Occipital lobe (tissue), 2 donors: ENCODE results near the gene KAZALD1. TPM values are rescaled to one million over a fixed set of nuclear protein-coding genes. Genes with fewer than 3 reads are reported as not detected.

ENCODE experiments used
- DNase-seq: peaks from one replicate; lab custom pipeline; 2025; lab: John Stamatoyannopoulos, UW
- total RNA-seq: library from RNA; depleted of rRNA; stranded (reverse); fragments of >200 nt; gene quantifications from one replicate; pipeline ENCODE4 v1.2.3, GENCODE V29; 2014

Gene KAZALD1
- total RNA-seq, 1 donor from 2014 or later, result 1.4 TPM

GRCh38 chr10:101094121-101094879, 32.5 kb downstream of the KAZALD1 start:
- DNase-seq, result no peak

DNA sequence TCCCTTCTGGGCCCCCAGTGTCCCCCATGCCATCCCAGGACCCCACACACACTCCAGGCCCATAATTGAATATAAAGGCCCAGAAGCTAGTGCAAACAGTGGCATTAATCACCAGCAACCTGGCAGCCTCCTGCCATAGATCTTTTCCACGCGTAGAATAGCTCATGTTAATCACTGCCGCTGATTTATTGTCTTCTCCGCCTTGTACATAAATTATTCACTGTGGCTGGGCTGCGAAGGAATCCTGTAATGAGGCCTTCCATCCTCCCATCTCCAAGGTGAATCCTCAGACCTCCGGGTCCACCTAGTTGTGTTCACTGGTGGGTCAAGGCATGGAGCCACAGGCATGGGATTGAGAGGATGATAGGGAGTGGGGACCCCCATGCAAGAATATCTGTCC, 33.2 kb downstream of the KAZALD1 start:
- no peak for DNase-seq

DNA sequence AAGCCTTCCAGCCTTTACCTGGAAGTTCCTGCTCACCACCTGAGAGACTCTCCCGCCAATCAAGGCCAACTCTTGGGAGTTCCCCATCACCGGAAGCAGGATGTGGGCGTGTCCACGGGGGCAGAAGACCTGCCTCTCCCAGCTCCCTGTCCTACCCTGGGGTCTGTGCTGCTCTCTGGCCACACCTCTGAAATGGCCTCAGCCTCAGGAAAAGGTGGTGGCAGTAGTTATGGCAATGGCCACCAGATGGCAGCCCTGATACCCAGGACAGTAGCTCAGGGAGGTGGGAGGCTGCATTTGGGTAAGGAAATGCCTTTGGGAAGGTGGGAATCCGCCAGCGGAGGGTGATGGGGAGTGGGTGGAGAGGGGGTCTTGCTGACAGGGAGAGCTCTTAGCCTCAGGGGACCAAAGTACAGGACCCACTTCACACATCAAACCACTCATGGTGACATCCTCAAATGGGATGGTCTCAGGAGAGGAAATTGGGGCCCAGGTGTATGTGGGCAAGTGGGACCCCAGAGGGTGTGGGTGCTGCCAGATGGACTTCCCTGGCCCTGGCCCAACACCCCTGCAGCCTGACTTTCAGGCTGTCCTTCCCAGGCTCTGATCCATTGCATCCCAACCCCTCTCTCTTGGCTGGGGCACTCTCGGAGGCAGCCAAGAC, 33.9 kb downstream of the KAZALD1 start:
- peak; percentile 6 for DNase-seq

- DNase-seq, result no peak
Observed at GRCh38 chr10:101096378-101096777, 34.6 kb downstream of the KAZALD1 start.

- DNase-seq, result no peak
Observed at GRCh38 chr10:101097881-101098280, 36.1 kb downstream of the KAZALD1 start.

DNA sequence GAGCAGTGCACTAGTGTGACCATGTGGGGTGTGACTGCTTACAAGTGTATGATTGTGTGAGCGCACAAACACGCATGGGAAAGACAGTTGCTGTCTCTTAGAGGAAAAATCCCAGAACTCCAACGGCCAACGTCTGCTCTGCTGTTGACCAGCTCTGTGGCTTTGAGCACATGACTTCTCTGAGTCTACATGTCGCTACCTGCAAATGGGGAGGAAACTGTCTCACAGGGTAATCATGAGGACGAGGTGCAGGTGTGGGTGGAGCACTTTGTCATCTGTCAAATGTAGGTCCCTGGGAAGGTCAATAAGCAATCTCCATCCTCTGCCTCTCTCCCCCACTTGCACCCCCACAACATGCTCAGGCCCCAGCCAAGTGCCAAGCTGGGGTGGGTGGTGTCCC, 38.1 kb downstream of the KAZALD1 start:
- DNase-seq, result no peak

- DNase-seq, result no peak
Observed at GRCh38 chr10:101101372-101101881, 39.6 kb downstream of the KAZALD1 start.

DNA sequence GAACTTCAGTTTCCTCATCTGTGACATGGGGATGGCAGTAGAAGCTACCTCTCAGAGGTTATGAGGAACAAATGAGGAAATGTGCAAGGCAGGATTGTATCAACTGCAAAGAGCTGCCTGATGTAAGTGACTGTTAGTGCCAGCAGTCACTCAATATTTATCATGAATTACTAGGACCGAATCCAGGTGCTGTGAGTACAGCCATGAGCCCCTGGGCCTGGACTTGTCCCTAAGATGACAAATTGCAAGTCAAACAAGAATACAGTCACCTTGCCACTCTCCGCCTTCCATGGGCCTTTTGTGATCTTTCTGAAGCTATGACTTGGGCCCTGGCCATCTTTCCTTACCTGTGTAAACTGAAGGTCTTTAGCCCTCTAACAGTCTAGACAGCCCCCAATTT, 41.6 kb downstream of the KAZALD1 start:
- no peak for DNase-seq

- DNase-seq, result no peak
Observed at GRCh38 chr10:101106351-101106750, 44.6 kb downstream of the KAZALD1 start.

GRCh38 chr10:101107771-101108170, 46.0 kb downstream of the KAZALD1 start:
- no peak for DNase-seq

- no peak for DNase-seq
Observed at GRCh38 chr10:101110856-101111523, 49.2 kb downstream of the KAZALD1 start.

DNA sequence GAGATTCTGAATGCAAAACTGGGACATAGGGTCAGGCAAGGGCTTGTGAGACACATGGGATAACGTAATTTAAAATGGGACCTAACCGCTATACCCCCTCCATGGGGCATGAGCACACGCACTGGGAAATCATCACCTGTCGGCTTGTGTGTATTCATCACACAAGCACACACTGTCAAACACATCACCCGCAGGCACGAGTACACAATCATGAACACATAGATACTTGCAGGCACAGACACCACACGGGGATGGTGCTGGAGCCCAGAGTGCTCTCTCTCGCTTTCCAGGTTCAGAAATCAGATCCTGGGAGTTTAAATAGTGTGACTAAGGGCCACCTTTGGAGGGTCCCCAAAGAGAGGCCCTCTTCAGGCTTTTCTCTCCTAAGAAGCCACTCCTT, 49.8 kb downstream of the KAZALD1 start:
- no peak for DNase-seq

- DNase-seq, result no peak
Observed at GRCh38 chr10:101112799-101113594, 51.2 kb downstream of the KAZALD1 start.

DNA sequence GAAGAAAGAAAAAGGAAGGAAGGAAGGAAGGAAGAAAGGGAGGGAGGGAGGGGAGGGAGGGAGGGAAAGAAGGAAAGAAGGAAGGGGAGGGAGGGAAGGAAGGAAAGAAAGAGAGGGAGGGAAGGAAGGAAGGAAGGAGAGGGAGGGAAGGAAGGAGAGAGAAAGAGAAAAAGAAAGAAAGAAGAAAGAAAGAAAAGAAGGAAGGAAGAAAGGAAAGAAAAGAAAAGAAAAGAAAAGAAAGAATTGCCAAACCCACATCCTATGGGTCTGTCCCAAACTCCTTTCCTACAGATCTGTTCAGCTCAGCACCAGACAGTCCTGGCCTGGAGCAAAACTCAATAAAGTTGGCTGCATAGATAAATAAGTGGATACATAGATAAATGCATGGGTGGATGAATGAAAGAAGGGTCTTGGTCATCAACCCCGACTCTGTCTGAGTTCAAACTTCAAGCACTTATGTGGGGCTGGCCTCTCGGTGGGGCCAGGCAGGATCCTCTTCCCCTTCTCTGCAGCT, 52.2 kb downstream of the KAZALD1 start:
- DNase-seq, result no peak

DNA sequence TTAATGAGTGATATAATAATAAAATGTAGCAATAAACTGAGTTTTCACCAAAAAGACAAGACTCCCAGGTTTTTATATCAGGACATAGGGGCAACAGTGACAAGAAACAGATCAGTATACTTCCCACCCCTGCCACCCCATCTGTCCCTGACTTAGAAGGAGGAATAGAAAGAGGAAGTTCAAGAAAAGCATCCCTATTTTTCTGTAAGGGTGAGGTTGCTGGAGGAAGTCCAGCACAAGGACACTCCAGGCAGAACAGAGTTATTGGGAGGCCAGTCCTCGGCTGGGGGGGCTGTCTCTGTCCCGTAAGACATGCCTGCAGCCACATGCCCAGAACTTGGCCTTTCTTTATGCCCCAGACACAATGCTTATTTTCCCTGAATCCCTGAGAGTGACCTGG, 52.9 kb downstream of the KAZALD1 start:
- no peak for DNase-seq

Other genes starting within 250 kb of the KAZALD1 start
- gene SLF2, start 149.0 kb upstream of the KAZALD1 start, total RNA-seq, result 61.9 TPM
- gene SEMA4G, start 92.5 kb upstream of the KAZALD1 start, total RNA-seq, result 8.0 TPM
- 37.9 TPM for gene MRPL43, start 74.5 kb upstream of the KAZALD1 start, total RNA-seq
- 4.7 TPM for gene TWNK, start 74.4 kb upstream of the KAZALD1 start, total RNA-seq
- 15.4 TPM for gene LZTS2, start 62.2 kb upstream of the KAZALD1 start, total RNA-seq
- gene PDZD7, start 30.9 kb upstream of the KAZALD1 start, total RNA-seq, result 4.5 TPM
- 44.0 TPM for gene SFXN3, start 30.8 kb upstream of the KAZALD1 start, total RNA-seq
- gene TLX1, start 69.3 kb downstream of the KAZALD1 start, total RNA-seq, result not detected
- gene LBX1, start 167.5 kb downstream of the KAZALD1 start, total RNA-seq, result not detected